GM21390 (cell line): ENCODE measurements around the gene CERS6.
A peak's percentile ranks its signal among the peaks of the same experiment; 100 is the strongest.

Experiments
- ATAC-seq: cut with Tn5 transposase; IDR thresholded peaks from one replicate; pipeline ENCODE4 v1.9.1; 2021; ENCODE audit not compliant: unreplicated experiment

The CERS6 gene

DNA sequence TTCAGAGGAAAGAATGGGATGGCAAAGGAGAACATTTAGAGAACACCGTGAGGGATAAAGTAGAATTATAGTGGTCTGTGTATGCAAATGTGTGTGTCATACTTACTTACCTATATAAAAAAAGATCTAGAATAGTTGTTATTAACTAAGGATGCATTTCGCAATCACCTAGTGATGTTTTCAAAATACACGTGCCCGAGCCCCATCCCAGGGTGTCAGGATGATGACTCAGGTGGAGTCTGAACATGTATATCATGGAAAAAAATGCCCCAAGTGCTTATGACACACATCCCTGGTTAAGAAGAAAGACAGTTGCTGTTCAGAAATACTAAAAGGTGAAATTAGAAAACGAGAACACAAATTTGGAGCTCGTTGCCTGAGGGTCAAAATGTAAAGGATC is 109.0 kb downstream of the CERS6 start:
- no peak for ATAC-seq

DNA sequence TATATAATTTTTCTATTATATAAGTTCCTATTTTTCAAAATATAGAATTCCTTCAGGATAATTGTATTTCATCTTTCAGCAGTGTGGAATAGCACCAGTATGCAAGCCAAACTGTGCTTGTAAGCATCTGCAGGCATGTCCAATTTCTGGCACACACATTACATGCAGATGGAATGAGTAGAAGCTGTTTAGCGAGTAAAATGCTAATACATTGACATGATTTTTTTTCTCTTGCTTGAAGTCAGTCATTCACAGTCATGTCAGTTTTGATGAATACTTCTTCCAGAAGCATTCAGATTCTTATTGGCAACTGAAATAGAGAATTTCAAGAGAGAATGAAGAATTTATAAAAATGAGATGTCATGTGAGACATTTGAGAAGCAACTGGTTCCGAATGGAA is 109.4 kb downstream of the CERS6 start:
- no peak for ATAC-seq

DNA sequence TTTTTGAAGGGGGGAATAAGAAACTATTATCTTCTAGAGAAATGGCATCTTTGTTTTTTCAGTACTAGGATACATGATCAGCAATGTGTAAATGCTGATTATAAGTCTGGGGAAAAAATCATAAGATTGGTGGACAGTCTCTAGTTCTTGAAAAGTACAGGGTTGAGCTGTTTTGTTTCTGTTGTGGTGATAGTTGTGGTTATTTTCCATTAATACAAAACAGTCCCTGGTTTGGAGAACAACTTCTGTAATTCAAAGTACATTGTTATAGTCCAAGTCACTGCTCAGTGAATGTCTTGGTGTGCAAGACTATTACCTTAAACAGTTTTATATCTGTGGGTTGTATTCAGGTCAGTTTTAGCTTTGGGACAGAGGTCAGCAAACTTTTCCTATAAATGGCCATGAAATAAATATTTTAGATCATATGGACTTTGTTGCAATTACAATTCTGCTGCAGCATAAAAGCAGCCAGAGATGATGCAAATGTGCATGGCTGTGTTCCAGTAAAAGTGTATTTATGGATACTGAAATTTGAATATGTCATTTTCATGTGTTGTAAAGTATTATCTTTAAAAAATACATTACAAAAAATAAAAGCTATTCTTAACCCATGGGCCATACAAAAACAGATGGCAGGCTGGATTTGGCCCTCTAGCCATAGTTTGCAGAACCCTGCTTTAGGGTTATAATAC is 111.0 kb downstream of the CERS6 start:
- no peak for ATAC-seq

DNA sequence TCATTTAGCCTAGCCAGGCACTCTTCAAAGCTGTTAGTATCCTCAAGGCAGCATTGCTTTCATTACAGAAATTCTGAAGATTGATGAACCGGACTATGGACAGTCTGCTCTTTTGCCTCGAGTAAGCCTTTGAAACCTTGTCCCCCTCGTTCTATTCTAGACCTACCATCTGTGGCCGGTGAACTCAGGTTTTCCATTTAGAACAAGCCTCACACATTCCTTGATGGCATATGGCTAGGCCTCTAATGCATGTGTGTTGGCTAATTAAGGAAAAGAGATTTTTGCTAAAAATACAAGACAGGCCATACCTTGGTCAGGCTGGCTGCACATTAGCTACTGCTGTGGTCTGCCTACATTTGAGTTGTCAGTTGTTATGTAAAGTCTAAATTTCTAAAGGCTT is 111.8 kb downstream of the CERS6 start:
- no peak for ATAC-seq

DNA sequence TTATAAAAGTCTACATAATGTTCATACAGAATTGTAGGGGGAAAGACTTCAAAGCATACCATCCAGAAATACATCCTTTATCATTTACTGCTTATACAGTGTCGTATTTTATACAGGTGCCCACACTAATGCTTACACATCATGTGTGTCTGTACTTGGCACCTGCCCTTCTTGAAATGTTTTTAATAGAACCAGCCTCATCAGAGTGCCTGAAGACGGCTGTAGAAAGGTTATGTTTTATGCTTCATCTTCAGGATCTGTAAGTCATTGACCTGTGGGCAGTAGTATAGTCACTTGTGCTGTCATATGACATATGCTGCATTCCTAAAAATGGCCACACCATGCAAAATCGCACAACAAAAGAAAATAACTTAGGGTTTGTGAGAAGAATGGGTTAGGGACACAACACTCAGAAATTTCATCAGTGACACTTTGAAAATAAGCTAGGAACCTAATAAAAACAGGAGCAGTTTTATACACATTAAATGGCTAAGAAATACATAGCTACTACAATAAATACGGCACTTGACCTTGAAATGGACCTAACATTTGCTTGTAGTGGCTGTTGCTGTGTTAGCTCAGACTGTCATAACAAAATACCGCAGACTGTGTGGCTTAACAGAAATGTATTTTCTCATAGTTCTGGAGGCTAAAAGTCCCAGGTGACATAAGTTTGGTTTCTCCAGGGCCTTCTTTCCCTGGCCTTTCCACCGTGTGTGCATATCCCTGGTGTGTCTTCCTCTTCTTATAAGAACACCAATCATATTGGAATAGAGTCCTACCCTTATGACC is 112.6 kb downstream of the CERS6 start:
- no peak for ATAC-seq

DNA sequence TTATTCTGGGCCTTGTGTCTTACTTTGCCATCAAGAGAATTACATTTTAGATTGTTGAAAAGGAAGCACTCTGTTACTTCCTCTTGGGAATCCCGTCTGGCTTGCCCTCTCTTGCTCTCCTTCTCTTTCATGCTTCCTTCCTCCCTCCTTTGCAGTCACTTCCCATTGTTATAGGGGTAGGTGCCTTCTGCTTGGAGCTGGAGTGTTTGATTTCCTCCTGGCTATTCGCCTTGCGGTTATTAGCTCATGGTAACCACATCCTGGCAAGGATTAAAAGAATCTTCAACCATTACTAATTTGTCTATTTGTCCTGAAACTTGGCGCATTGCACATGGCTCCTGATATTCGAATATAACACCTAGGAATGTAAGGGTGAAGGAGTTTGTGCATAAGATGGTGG is 115.0 kb downstream of the CERS6 start:
- ATAC-seq: no peak

DNA sequence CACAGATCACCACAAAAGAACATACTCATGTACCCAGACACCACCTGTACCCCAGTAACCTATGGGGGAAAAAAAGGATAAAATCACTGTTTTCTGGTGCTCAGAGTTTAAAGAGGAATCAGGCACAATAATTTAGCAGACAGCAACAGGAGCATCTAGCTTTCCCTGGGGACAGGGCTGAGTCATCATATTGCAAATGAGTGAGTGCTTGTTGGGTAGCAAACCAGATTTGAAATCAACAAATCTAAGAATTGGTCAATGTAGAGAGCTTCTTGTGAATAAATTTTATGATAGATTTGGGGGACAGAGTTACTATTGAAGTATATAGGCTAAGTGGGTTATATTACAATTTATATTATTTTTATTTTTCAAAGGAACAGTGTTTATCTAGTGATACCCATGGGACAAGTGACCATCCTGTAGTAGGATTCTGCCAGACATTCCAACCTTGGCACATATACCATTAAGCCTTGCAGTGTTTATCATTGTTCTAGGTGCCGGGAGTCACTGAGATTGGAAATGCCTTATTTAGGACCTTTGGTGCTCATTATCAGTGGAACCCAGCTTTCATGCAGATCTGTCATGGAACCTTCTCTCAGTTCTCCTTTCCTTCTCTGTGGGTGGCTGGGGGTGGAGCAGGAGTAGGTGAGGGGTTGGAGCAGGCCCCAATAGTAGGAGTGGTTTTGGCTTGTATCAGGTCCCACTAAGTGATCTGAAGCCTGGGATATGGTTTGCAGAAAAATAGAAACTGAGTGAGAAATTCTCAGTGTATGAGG is 117.2 kb downstream of the CERS6 start:
- peak; percentile 37 for ATAC-seq

DNA sequence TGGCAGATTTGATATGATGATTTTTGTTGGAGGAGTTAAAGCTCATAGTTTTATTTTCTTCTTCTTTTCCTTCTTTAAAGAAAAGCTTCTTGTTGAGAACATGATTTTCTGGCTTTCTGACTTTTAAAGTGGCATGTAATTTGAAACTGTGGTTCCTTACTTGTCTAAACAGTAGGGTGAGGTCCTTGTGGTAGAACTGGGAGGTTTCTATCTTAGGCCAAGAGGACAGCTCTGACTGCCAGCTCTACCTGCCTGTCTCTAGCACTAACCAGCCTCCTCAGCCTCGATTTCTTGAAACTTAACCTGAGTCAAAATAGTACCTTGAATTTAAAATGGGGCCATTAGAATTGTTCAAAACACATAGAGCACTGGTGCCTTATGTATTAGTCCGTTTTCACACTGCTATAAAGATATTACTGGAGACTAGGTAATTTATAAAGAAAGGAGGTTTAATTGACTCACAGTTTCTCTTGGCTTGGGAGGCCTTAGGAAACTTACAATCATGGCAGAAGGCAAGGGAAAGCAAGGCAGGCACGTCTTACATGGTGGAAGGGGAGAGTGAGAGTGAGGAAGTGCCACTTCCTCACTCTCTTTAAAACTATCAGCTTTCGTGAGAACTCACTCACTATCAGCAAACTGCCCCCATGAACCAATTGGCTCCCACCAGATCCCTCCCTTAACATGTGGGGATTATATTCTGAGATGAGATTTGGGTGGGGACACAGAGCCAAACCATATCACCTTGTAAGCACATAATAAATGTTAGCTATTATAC is 119.0 kb downstream of the CERS6 start:
- no peak for ATAC-seq

DNA sequence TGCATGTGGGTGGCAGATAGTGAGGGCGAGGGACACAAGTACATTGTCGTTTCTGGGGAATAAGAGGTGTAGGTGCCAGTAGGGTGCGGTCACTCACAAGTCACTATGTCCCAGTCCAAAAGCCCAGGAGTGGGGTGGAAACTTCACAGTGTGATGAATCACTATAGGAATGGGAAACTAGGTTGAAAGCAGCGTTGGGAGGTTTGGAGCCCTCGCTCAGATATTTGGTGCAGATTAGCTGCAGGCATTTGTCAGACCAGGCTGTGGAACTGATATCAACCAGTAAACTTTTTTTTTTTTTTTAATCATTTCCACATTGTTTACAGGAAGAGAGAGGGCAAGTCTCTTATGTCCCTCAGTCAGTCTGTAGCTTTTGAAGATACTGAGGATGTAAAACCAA is 121.8 kb downstream of the CERS6 start:
- no peak for ATAC-seq

DNA sequence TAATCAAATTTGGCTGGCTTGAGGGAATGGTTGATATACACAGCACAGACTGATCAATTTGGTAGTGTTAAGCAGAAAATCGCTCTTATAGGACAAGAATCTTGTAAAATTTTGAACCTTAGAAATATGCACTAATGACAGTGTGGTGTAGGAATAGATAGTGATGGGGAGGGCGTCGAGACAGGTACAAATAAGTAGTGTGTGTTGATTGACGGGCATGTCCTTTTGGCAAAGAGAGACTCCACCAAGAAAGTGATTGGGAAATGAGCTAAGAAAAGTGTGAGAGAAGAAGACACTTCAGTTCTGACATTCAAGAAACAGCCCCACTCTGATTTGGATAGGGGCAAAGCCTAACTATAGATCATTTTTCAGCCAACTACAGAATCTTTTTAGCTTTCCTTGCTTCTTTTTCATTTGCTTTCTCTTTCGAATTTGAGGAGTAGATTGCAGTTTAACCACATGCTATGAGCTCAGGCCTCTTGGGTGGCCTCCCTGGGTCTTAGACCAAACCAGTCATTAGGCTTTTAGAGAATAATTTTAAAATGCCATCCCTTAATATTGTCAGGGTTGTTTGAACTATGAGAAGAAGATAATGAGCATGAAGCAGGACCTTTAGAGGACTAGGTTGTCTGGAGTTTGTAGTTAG is 127.1 kb downstream of the CERS6 start:
- ATAC-seq: peak; percentile 52

DNA sequence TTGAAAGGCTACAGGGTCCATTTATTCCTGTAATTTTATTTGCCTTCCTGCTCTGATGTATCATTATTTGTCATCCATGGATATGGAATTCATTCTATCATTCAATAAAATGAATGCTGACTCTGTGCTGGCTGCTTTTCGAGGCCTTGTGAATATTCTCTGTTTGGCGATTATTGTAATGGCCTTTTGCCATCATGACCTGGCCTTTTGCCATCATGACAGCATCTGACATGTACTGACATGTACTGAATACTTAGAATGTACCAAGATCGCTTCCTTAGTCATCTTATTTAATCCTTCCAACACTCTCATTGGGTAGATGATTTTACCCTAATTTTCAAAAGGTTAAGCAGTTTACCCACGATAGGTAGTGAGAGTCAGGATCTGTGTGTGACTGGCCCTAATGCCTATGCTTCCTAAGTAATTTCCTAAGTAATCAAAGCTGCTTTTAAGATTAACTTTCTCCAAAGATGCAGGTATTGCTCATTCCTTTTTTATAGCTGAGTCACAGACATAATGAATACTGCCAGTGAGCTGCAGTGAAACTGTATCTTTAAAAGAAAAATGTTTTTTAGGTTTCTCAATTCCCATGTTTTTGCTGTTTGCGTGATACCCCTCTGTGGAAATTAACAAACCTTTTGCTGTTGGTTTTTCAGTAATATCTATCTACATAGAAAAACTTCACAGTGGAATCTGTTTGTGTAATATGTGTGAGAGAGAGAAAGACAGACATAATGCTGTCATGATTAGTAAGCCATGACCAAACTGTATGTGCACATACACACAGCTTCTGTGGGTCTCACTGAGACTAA is 127.8 kb downstream of the CERS6 start:
- ATAC-seq: no peak

DNA sequence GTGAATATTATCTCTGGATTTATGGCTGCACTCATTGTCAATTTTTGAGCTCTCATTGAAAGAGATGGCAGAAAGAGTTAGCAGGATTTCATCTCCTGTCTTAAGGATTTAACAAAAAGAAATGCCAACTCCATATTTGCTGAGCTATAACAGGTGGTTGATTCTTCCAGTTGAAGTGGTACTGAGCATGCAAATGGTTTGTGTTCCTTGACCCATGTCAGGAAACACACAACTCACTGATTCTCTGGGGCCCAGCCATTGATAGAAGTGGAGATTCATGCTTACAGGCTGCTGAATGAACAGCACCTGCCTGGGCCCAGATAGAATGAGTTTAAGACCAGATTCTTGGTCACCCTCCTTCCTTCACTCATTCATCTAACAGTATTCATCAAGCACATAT is 128.8 kb downstream of the CERS6 start:
- ATAC-seq: no peak

DNA sequence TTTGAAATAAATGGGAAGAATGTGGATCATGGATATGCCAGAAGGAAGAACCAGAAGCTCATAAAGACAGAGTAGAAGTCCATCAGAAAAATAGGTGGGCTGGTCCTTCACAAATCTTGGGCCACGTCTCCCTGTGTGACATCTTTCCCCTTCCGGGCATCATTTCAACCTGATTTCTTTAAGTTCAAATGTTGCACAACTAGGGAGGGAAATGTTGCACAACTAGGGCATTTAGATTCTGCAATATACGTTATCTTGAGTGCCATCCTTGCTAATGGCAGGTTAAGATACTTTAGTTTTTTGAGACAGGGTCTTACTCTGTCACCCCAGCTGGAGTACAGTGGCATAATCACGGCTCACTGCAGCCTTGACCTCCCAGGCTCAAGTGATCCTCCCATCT is 129.6 kb downstream of the CERS6 start:
- ATAC-seq: no peak

DNA sequence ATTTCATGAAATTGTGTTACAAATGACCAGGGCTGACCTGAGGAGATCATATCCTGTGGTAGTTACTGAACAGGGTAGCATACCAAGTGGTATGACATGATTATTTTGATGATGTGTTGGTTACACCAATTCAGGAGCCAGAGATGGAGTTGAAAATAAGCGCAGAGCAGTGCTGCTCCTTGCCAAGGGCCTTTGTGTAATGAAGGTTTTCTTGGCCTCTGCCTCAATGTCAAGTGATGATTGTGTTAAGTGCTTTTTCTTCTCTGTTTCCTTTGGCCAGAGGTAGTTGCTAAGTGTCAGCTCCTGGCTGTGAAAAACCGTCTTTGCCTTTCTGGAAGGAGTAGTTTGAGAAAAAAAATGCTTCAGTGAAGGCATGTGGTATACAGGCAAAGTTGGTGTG is 131.2 kb downstream of the CERS6 start:
- no peak for ATAC-seq

DNA sequence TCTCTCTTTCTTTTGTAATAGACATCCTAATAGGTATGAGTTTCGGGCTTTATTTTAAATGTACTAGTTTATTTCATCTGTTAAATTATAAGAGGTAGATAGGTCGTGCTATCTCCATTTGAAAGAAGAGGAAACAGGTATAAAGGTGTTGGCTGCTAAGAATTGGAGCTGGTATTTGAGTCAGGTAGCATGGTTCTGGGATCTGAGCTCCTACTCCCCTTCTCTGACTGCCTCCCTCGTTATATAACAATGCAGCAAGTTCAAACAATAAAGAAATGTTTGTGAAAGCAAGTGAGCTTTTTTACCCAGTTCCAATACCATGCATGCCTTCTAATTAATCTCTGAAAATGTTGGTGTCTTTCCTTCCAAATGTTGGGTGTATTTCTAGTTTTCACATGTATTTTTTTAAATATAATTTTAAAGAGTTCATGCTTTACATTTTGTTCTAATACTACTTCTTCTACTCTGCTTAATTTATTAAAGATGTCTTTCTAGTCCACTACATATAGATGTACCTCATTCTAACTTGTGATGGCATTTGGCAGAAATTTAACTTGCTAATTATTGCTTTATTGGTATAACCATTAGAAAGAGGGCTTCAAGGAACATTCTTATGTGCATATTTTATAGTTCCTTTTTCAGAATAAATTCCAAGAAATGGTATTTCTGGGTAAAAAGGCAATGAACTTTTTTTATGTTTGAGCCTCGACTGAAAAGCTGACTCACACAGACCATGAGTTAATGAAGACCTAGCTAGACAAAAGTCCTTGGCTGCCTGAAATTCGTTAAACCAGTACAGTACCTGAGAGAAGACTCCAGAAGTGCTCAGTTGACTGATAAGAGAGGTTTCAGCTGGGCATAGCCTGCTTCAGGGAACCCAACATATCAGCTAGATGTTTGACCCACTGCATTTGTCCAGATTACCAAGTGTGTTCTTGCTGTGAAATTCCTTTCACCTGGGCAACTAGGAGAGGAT is 133.5 kb downstream of the CERS6 start:
- no peak for ATAC-seq

DNA sequence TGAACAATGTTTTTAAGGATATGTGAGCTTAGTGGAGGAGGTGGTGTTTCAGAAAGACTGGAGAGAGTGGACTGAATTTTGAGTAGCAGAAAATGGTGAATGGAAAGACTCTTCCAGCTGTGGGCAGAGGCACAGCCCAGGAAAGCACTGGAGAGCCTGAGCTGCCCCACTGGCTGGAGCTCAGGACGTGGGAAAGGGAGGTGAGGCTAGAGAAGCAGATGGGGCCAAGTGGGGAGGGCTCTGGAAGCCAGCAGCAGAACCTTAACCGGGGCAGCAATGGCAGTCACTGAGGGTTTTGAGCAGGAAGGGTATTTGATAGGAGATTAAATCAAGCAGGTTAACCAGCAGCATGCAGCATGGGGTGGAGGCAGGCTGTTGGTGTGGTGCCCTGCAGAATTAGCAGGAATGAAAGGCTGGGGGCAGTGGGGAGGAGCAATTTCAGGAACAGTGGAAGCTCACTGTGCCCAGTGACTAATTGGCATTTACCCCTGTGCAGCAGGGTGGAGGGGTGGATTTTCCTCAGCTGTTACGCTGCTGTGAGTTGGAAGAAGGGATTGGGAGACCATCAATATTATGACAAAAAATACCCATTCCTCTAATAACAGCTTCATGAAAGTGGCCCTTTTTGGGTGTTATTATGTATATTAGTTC is 136.2 kb downstream of the CERS6 start:
- no peak for ATAC-seq

DNA sequence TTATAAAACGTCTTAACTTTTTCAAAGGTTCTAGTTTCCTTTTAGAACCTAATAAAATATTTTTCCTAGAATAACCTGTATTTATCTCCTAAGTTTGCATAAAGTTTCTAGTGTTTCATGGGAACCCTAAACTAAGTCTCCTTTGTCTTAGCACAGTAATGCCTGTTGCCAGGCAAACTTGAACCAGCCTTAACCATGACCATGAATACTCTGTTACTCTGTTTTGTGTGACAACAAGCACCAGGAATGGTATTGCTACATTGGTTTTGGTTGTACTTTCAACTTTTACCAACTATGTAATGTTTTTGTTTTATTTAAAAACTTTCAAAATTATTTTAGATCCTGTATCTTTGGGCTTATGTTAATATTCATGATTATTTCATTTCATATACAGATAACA is 137.6 kb downstream of the CERS6 start:
- ATAC-seq: peak; percentile 45

DNA sequence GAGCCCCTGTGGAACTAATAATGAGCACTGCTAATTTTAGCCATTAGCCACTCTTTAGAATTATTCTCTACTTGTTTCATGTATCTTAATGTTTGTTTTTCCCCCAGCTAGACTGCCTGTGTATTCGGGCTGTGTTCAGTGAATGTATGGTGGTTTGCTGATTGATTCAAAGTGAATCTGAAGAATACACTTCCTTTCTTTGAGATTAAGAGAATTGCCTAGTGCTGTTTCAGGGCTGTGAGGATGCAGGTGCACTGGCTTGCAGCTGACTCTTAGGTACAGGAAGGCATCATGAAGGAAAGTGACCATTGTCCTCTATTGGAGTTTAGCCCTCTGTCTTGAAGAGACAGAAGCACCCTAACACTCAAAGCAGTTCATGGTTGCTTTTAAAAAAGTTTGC is 138.7 kb downstream of the CERS6 start:
- peak; percentile 81 for ATAC-seq
